ENCODE data around the gene KRTAP10-12. TPM values are rescaled to one million over a fixed set of nuclear protein-coding genes. Genes with fewer than 3 reads are reported as not detected.

Gene KRTAP10-12
- total RNA-seq, 2 donors from 2014 or later, result not detected

DNA sequence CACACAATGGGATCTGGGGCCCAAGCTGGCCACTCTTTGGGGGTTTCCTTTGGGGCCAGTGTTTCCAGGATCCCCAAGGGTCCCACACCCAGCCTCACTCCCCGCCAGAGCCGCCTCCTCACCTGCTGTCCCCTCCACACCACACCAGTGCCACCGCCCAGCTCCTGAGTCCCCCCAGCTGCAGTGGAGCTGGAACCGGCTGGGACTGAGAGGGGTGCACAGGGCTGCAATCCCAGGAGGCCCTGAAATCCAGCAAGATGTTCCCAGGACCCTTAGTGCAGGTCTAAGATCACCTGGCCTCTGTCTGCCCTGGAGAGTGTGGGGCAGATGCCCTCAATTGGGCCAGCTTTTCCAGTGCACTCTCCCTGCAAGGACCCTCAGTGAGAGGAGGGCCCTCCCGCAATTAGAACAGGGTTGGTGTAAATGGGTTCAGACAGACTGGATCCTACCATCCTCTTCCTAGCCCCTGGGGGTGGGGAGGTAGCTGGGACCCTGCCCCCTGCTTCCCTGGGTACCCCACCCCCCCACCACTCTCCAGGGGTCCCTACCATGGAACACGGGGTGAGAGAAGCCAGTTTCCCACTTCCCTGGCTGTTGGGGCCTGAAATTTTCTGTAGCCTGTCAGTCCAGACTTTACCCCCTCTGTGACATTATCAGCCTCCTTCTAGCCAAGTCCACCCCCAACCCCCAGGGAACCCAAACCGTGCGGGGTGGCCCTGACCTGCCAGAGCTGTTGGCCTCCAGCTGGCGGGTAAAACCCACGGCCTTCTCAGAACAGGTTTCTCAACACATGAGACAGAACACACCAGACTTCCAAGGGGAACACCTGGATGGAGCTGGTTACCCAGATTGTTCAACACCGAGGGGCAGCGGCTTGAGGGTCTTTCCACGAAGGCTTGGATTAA is 7.0 kb downstream of the KRTAP10-12 start:
- ATAC-seq, result no peak
- Mint-ChIP-seq H3K9me3 (peaks cover 7 to 14% of the 10 kb centered on the region in 2 donors), H3K36me3 (peaks cover 21 to 23% of the 10 kb centered on the region in 2 donors), H3K27ac (no peak overlapping the region)
- no peak for DNase-seq (ENCODE audit: low spot score in 2 of 2)

DNA sequence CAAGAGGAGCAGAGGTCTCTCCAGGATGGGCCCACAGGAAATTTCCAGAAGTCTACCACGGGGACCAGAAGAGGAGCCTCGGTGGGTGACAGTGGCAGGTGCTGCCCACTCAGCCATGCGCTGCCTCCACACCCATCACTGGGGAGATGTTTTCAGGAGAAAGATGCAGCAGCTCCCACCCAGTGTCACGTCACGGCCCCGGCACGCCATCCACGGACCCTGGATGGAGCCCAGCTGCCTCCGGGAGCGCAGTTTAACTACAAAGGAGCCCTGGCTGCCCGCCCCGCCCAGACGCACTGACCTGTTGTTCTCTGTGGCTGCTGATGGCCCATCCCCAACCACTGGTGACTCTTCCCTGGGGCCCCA is 7.6 kb downstream of the KRTAP10-12 start:
- H3K36me3 Mint-ChIP-seq, result peaks cover 21 to 27% of the 10 kb centered on the region in 2 donors
- ATAC-seq (no peak), DNase-seq (ENCODE audit: low spot score in 2 of 2) (no peak)
- H3K27ac Mint-ChIP-seq, result no peak overlapping the region
- peaks cover 7 to 14% of the 10 kb centered on the region in 2 donors for H3K9me3 Mint-ChIP-seq

DNA sequence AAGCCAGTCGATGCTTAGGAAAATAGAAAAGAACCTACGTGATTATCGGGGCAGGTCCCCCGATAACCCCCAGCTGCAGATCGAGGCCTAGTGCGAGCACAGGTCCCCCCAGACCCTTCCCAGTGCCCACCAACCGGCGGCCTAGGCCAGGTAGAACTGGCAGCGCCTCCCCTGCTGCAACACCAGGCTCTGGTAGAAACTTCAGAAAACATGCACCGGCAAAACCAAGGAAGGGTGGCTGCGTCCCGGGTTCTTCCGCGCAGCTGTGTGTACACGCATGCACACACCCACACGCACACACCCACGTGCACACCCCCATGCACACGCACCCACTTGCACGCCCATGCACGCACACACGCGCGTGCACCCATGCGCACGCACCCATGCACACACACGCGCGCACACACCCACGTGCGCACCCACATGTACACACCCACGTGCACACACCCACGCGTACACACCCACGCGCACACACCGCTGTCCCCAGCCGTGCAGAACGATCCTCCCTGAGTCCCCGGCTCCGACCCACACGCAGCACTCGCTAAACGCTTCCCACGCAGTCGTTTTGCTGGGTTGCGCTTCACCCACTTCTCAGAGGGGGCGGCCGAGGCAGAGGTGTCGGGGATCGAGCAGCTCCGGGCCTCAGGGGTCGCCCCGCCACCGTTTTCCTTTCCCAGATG is 9.2 kb downstream of the KRTAP10-12 start:
- no peak for DNase-seq (ENCODE audit: low spot score in 2 of 2)
- no peak for ATAC-seq
- peaks cover 7 to 14% of the 10 kb centered on the region in 2 donors for H3K9me3 Mint-ChIP-seq
- peak overlapping the region in 1 of 2 donors; percentile 29 for H3K27ac Mint-ChIP-seq
- H3K36me3 Mint-ChIP-seq, result peaks cover 21 to 27% of the 10 kb centered on the region in 2 donors

DNA sequence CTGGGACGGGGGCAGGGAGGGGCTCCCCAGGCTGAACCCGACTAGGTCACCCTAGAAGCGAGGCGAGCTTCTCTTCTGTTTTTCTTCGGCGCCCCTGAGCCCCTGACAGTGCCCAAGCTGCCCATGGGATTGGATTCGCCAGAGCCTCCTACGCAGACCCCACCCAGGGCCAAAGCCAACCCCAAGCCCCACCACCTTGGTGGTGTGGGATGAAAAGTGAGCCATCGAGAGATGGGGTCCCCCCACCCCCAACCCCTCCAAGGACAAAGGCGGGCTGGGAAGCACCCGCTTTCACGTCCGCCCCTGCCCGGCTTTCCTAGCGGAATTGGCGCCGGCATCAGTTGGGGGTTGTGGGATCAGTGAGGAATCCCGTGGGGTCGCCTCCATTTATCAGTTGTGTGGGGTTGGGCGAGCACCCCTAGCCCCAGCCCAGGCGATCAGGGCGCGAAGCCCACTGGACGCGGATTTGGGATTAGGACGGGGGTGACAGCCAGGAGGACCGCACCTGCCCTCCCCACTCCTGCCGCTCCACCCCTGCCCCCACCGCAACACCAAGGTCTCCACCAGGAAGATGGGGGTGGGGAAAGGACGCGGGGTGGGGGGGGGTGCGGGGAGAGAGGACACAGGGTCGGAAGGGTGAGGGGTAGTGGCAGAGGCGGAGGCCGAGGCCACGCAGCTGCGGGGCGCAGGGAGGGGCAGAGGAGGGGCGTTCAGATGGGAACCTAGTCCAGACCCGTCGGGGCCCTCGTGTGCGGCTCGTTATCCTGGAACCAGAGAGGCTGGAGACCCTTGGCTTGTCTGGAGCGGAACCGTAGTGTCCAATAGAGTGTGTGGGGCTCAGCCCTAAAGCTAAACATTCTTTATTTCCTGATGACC is 10.0 kb downstream of the KRTAP10-12 start:
- ATAC-seq, result no peak
- peaks cover 21 to 27% of the 10 kb centered on the region in 2 donors for H3K36me3 Mint-ChIP-seq
- H3K9me3 Mint-ChIP-seq, result peaks cover 7 to 14% of the 10 kb centered on the region in 2 donors
- DNase-seq (ENCODE audit: low spot score in 2 of 2), result no peak
- no peak overlapping the region for H3K27ac Mint-ChIP-seq

DNA sequence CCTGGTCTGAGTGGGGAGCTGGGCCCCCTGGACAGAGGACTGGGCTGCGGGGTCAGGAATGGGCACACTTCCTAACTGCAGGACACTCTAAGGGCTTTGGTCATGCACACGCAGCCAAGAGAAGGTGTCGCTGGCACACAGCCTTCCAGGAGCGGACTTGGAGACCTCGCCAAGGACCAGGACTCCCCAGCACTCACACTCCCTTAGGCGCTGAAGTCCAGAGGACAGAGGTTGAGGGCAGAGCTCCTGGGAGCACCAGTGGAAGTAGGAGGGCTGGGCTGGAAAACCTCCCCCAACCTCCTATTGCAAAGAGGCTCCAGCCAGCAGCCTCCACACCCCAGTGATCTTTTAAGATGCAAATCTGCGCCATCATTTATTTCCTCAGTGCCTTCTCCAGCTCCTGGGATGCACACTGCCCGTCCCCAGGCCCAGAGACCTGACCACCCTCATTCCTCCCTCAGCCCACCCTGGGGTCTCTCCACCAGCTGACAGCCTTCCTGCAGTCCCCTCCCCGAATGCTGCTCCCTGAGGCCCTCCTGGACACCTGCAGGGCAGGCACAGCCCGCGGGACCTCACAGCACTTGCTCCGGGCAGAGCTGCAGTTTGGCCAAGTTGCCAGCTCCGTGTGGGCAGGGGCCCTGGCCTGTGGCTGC is 11.4 kb downstream of the KRTAP10-12 start:
- ATAC-seq, result no peak
- peaks cover 21 to 27% of the 10 kb centered on the region in 2 donors for H3K36me3 Mint-ChIP-seq
- no peak for DNase-seq (ENCODE audit: low spot score in 2 of 2)
- H3K27ac Mint-ChIP-seq, result no peak overlapping the region
- peaks cover 7 to 14% of the 10 kb centered on the region in 2 donors for H3K9me3 Mint-ChIP-seq

DNA sequence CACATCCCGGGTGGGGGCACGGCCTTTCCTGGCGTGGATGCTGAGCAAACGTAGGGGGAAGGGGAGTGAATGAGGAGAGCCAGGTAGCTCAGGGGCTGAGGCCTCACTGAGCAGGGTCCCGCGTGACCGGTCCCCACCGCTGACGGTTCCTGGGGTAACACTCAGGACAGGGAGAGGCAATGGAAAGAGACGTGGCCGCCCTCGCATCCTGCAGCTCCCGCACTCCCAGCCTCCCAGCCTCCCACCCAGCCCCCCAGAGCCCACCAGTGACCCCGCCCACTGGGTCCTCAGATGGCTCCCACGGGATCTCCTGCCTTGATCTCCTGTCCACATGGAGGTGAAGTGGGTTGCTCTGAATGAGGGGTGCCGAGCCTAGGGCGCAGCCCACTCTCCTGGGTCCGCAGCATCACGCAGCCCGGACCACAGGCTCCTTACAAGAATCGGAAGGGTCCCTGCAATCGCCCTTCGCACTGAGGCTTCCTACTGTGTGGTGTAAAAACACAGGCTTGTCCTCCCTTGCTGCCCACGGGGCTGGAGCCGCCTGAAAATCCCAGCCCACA is 12.0 kb downstream of the KRTAP10-12 start:
- Mint-ChIP-seq H3K9me3 (peaks cover 7 to 14% of the 10 kb centered on the region in 2 donors), H3K27ac (no peak overlapping the region), H3K36me3 (peaks cover 21 to 27% of the 10 kb centered on the region in 2 donors)
- no peak for ATAC-seq
- no peak for DNase-seq (ENCODE audit: low spot score in 2 of 2)

DNA sequence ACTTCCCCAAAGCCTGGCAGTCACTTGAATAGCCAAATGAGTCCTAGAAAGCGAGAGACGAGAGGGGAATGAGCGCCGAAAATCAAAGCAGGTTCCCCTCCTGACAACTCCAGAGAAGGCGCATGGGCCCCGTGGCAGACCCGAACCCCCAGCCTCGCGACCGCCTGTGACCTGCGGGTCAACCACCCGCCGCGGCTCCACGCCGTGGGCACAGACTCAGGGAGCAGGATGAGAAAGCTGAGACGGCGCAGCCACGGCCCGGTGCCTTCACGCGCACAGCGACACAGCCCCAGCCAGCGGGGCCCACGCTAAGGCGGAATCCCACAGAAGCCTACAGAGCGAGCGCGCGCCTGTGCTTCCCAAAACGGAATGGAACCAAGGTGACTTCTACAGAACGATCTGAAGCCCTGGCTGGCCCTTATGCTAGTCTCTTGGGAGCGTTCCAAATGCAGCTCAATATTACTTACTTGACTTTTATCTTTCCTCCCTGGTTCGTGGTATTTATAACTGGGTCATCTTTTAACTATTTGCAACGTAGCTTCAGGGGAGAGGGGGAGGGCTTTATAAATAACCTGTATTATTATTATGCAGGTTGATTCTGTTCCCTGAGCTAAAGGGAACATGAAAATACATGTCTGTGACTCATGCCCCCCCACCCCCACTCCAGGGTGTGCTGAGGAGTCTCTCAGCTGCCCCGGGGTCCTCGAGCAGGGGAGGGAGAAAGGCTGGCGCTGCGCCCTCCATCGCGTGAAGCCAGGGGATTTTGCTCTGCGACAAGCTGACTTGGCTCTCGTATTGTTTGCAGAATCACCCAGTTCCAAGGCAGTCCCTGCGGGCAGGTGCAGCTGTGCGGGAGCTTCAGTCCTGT is 12.7 kb downstream of the KRTAP10-12 start:
- ATAC-seq (peak; percentile 27 to 29), DNase-seq (ENCODE audit: low spot score in 2 of 2) (no peak)
- Mint-ChIP-seq H3K27ac (no peak overlapping the region), H3K9me3 (peaks cover 7 to 11% of the 10 kb centered on the region in 2 donors), H3K36me3 (peaks cover 18 to 22% of the 10 kb centered on the region in 2 donors)

DNA sequence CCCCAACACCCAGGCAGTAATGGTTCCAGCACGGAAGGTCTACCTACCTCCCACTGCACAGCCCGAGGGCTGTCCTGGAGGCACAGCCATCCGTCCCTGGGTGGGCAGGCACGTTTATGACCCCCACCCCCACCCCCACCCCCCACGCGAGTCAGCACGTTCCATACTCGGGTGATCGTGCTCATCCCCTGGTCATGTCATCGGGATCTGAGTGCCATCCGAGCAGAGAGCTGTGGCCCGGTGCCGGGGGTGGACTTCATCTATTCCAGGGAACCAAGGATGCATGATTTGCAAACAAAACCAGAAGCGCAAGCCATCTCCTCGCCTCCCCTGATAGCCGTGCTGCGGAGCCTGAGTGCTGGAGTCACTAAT is 13.3 kb downstream of the KRTAP10-12 start:
- peak in 1 of 2 donors; percentile 9 for ATAC-seq
- DNase-seq (ENCODE audit: low spot score in 2 of 2), result no peak
- Mint-ChIP-seq H3K9me3 (peaks cover 5 to 7% of the 10 kb centered on the region in 2 donors), H3K36me3 (peaks cover 12 to 16% of the 10 kb centered on the region in 2 donors), H3K27ac (no peak overlapping the region)

DNA sequence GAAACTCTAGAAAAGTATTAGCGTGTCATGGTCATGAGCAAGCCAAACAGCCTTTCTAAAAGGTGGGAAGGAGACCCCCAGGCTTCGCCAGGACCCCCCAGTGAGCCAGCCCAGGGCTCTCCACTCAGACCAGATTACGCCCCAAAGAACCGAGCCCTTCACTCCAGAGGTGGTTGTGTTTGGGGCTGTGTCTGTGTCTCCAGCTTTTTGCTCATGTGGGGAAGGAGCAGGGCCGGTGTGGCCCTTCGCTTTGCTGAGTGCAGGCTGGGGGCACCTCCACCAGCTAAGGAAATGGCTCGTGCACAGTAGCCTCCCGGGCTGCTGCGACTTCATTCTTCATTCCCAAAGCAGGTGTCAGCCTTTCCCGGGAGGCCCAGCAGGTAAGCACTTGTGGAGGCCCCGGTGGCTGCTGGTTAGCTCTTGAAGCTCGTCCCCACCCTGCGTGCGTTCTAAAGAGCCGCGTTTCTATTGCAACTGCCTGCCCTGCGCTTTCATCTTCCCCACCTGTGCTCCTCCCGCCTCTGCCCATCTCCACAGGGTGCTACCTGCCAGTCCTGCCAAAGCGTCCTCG is 13.9 kb downstream of the KRTAP10-12 start:
- DNase-seq (ENCODE audit: low spot score in 2 of 2) (no peak), ATAC-seq (peak in 1 of 2 donors; percentile 45)
- Mint-ChIP-seq H3K9me3 (peaks cover 2 to 4% of the 10 kb centered on the region in 2 donors), H3K36me3 (peaks cover 7 to 12% of the 10 kb centered on the region in 2 donors), H3K27ac (no peak overlapping the region)

DNA sequence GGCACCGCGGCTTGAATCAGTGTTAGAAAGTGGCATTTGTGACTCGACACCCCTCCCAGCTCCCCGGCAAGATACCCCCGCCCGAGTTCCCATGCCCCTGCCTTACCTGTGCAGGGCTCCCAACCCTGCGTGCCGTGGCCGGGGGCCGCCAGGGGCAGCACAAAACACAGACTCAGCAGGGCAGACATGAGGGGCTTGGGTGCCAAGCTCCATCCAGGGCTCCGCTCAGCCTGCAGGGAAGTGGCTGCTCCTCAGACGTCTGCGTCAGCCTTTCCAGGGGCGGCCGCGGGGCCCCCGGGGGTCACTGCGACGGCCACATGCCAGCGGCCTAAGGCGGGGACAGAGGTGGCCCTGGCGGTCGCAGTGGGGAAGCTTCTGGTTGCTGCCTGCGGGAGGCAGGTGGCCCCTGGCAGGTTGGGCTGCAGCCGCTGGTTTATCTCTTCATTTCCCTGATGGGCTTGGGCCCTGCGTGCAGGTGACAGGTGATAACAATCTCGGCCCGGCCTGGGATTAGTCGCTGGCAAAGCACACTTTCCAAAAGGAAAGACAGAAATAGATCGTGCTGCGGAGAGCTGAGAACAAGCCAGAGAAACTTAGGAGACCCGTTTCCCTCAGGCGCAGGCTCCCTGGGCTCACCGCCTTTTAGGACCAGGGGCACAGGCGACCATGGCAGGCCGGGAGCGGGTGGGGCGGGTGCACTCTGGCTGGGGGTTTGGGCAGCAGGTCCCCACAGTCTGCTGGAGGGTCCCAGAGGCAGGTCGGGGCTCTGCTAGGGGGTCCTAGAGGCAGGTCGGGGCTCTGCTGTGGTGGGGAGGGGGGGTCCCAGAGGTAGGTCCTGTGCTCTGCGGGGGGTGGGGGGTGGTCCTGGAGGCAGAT is 14.6 kb downstream of the KRTAP10-12 start, which contains the start of gene TSPEAR:
TSS of gene TSPEAR (minus strand) at position 246 of the 876 bp plus-strand sequence. CDS start at position 188, 58 bp downstream.
- peak in 1 of 2 donors; percentile 32 for ATAC-seq
- H3K9me3 Mint-ChIP-seq, result no peaks in the 10 kb centered on the region
- no peak for DNase-seq (ENCODE audit: low spot score in 2 of 2)
- no peak within 1 kb of the TSS for H3K27ac Mint-ChIP-seq
- peaks cover 0 to 6% of the 10 kb centered on the region in 2 donors for H3K36me3 Mint-ChIP-seq

DNA sequence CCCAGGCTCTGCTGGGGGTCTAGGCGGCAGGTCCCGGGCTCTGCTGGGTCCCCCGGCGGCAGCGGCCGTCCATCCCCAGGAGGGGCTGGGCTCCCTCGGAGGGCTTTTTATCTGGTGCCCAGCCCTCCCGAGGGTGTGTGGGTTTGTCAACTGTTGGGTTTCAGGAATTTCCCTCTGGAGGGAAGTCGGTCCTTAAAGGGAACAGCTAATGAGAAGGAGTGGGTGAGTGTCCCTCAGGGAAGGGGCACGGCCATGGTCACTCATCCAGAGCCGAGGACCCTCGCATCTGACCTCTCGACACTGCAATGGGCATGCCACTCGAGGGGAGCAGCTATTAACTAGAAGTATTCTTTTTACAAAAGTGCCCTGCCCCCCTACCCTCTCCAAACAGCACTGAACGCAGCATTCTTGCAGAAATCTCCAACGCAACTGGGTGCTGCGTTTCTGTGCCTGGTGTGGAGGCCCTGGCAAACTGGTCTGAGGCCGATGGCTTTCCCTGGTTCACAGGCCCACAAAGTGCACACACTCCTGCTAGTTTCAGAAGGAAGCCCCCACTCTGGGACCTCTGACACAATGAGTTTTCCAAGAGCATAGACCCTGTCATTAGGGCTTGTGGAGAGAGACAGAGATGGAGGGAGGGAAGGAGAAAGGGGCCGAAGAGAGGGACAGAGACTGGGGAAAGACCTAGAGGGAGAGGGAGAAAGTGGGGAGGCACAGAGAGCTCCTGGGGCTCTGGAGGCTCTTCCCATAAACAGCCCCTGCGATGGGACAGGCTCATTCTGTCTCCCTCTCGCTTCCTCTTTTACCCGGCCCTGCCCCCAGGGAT is 15.4 kb downstream of the KRTAP10-12 start:
- ATAC-seq (no peak), DNase-seq (ENCODE audit: low spot score in 2 of 2) (no peak)
- Mint-ChIP-seq H3K36me3 (peaks cover 0 to 6% of the 10 kb centered on the region in 2 donors), H3K27ac (no peak overlapping the region), H3K9me3 (no peaks in the 10 kb centered on the region)

DNA sequence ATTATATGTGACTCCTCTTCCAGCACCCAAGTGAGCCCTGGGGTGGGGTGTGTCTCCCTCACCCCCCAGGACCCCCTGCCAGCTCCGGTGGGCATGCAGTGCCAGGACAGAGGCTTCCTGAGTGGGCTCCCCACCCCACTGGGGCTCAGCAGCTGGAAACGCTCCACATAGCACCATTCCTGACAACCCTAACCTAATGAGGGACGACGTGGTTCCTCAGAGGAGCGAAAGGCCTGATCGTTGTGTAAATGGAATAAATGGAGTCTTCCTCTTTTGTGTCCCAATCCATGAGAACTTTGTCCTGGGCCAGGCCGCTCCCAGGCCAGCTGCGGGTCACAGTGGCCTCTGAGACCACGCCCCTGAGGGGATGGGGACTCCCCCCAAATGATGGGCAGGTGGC is 16.2 kb downstream of the KRTAP10-12 start:
- ATAC-seq, result no peak
- no peak for DNase-seq (ENCODE audit: low spot score in 2 of 2)
- H3K27ac Mint-ChIP-seq, result no peak overlapping the region
- no peaks in the 10 kb centered on the region for H3K9me3 Mint-ChIP-seq
- peaks cover 0 to 6% of the 10 kb centered on the region in 2 donors for H3K36me3 Mint-ChIP-seq

DNA sequence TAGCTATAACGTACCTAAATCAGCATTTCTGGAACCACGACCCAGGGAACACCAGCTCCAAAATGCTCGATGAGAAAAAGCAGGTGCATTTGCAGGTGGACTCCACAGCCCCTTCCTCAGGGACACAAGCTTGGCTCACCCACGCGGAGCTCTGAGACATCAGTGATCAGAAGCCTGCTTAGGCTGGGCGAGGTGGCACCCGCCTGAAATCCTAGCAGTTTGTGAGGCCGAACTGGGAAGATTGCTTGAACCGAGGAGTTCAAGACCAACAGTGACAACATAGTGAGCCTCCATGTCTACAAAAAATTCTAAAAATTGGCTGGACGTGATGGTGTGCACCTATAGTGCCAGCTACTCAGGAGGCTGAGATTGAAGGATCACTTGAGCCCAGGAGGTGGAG is 16.9 kb downstream of the KRTAP10-12 start:
- H3K27ac Mint-ChIP-seq, result no peak overlapping the region
- DNase-seq (ENCODE audit: low spot score in 2 of 2), result no peak
- ATAC-seq, result no peak
- no peaks in the 10 kb centered on the region for H3K9me3 Mint-ChIP-seq
- H3K36me3 Mint-ChIP-seq, result peaks cover 0 to 5% of the 10 kb centered on the region in 2 donors

Measured in activated naive CD4-positive, alpha-beta T cell treated with anti-CD3 and anti-CD28 coated beads, Interleukin-2, amount 50 U/mL, for 72 hours (primary cell).